GM19467 (cell line): ENCODE results near the gene ADGRB3.
"Not testable (repeated sequence)": the region's sequence is repeated elsewhere in the genome, so short reads cannot be mapped to it uniquely, and the experiment has no call there.

Experiments
- ATAC-seq: cut with Tn5 transposase; IDR thresholded peaks from one replicate; pipeline ENCODE4 v1.9.1; 2021; ENCODE audit warnings: mild to moderate bottlenecking, moderate library complexity; ENCODE audit not compliant: unreplicated experiment

The ADGRB3 gene

GRCh38 chr6:68778356-68779020 lies 143.4 kb downstream of the ADGRB3 start:
- no peak for ATAC-seq

GRCh38 chr6:68779366-68779765 lies 144.3 kb downstream of the ADGRB3 start:
- no peak for ATAC-seq

GRCh38 chr6:68790128-68790527 lies 155.0 kb downstream of the ADGRB3 start:
- ATAC-seq: not testable (repeated sequence)

- ATAC-seq: not testable (repeated sequence)
These were observed 179.9 kb downstream of the ADGRB3 start for GRCh38 chr6:68814976-68815375.

GRCh38 chr6:68826501-68826900 lies 191.4 kb downstream of the ADGRB3 start:
- no peak for ATAC-seq

GRCh38 chr6:68834551-68834950 lies 199.5 kb downstream of the ADGRB3 start:
- ATAC-seq: no peak

GRCh38 chr6:68838571-68838970 lies 203.5 kb downstream of the ADGRB3 start:
- no peak for ATAC-seq

- ATAC-seq: no peak
These were observed 217.7 kb downstream of the ADGRB3 start for GRCh38 chr6:68852791-68853190.

GRCh38 chr6:68859233-68859632 lies 224.2 kb downstream of the ADGRB3 start:
- no peak for ATAC-seq

- ATAC-seq: no peak
These were observed 233.6 kb downstream of the ADGRB3 start for GRCh38 chr6:68868646-68869045.

- ATAC-seq: no peak
These were observed 238.2 kb downstream of the ADGRB3 start for GRCh38 chr6:68873236-68873635.

GRCh38 chr6:68874747-68875146 lies 239.7 kb downstream of the ADGRB3 start:
- no peak for ATAC-seq

- no peak for ATAC-seq
These were observed 240.3 kb downstream of the ADGRB3 start for GRCh38 chr6:68875403-68875802.

GRCh38 chr6:68876792-68877493 lies 241.9 kb downstream of the ADGRB3 start:
- no peak for ATAC-seq

- ATAC-seq: no peak
These were observed 245.2 kb downstream of the ADGRB3 start for GRCh38 chr6:68880050-68880813.

- not testable (repeated sequence) for ATAC-seq
These were observed 248.2 kb downstream of the ADGRB3 start for GRCh38 chr6:68883325-68883724.

- ATAC-seq: no peak
These were observed 256.3 kb downstream of the ADGRB3 start for GRCh38 chr6:68891419-68891818.

- no peak for ATAC-seq
These were observed 257.4 kb downstream of the ADGRB3 start for GRCh38 chr6:68892452-68892851.

- ATAC-seq: no peak
These were observed 260.8 kb downstream of the ADGRB3 start for GRCh38 chr6:68895929-68896328.

- no peak for ATAC-seq
These were observed 266.0 kb downstream of the ADGRB3 start for GRCh38 chr6:68901044-68901443.

- ATAC-seq: no peak
These were observed 276.3 kb downstream of the ADGRB3 start for GRCh38 chr6:68911334-68911733.

- no peak for ATAC-seq
These were observed 276.7 kb downstream of the ADGRB3 start for GRCh38 chr6:68911811-68912210.
